ENCODE results near the gene PTH2R.

GRCh38 chr2:208490492-208490891 lies 83.9 kb downstream of the PTH2R start:
- TF ChIP-seq POLR2A (IDR thresholded peaks at IDR 0.05) = no peak
- no peak for TF ChIP-seq CTCF (IDR thresholded peaks at IDR 0.05)

Data from right lobe of liver (tissue), 4 donors.